Fibroblast of upper back skin (primary cell): ENCODE data around the gene TPD52L3.

Experiments
- DNase-seq: peaks from one replicate; pipeline ENCODE4 v3.0.0-alpha.2; 2013

TPD52L3 gene

GRCh38 chr9:6328103-6328502 is at the start of gene TPD52L3:
Gene TPD52L3 (plus strand): TSS chr9:6328375. CDS start chr9:6328596, 221 bp downstream.
- no peak for DNase-seq

GRCh38 chr9:6301858-6302257 is 26.3 kb upstream of the TPD52L3 start:
- no peak for DNase-seq

GRCh38 chr9:6302417-6302816 is 25.8 kb upstream of the TPD52L3 start:
- no peak for DNase-seq

GRCh38 chr9:6304232-6304631 is 23.9 kb upstream of the TPD52L3 start:
- no peak for DNase-seq

- peak; percentile 37 for DNase-seq
These were observed 22.1 kb upstream of the TPD52L3 start for GRCh38 chr9:6305954-6306563.

GRCh38 chr9:6307551-6308096 is 20.6 kb upstream of the TPD52L3 start:
- DNase-seq: no peak

- no peak for DNase-seq
These were observed 2.9 kb downstream of the TPD52L3 start for GRCh38 chr9:6330958-6331634.

- no peak for DNase-seq
These were observed 6.1 kb downstream of the TPD52L3 start for GRCh38 chr9:6334305-6334704.

GRCh38 chr9:6348766-6349165 is 20.6 kb downstream of the TPD52L3 start:
- no peak for DNase-seq

- DNase-seq: no peak
These were observed 23.6 kb downstream of the TPD52L3 start for GRCh38 chr9:6351737-6352136.

- peak; percentile 76 for DNase-seq
These were observed 26.0 kb downstream of the TPD52L3 start for GRCh38 chr9:6354072-6354686.

- DNase-seq: peak; percentile 44
These were observed 27.6 kb downstream of the TPD52L3 start for GRCh38 chr9:6355728-6356127.

- DNase-seq: no peak
These were observed 28.3 kb downstream of the TPD52L3 start for GRCh38 chr9:6356441-6356840.

- no peak for DNase-seq
These were observed 28.7 kb downstream of the TPD52L3 start for GRCh38 chr9:6356904-6357303.

GRCh38 chr9:6367128-6367890 is 39.1 kb downstream of the TPD52L3 start:
- peak; percentile 4 for DNase-seq

GRCh38 chr9:6368831-6369230 is 40.7 kb downstream of the TPD52L3 start:
- DNase-seq: no peak
